ENCODE results near the gene FOXK2.

FOXK2 gene

DNA sequence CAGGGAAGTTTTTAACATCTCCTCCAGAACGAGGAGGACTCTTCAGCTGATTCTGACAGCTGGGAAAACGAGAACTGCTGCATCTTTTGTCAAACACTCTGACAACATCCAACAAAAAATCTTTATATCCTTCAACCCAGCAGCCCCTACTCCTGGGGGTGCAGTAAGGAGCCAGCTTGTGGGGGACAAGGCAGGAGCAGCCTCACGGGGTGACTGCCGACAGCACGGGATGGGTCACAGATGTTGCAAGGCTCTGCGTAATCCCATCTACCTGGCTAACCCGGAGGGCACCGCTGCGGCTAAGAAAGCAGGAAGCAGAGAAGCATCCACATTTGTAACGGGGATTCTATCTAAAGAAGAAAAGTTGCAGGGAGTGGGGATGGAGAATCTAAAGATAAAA is 100.1 kb downstream of the FOXK2 start:
- H3K27ac ChIP-seq (replicated peaks; ENCODE audit: low read length), result no peak overlapping the region
- WGBS, 2 donors (ENCODE audit: extremely low coverage in 2 of 2, insufficient read length in 2 of 2, insufficient replicate concordance in 1 of 2), result no CpG with 5 or more reads among the region's 10 CpGs
- H3K36me3 ChIP-seq (replicated peaks in 1 of 2; ENCODE audit: control insufficient read depth in 2 of 2, insufficient read depth in 2 of 2, low read length in 2 of 2), result peaks cover 42 to 91% of the 10 kb centered on the region in 2 donors
- H3K18ac ChIP-seq (ENCODE audit: low read length), result no peak overlapping the region
- H3K14ac ChIP-seq (ENCODE audit: low read length), result no peak overlapping the region
- no peaks in the 10 kb centered on the region for H3K27me3 ChIP-seq (ENCODE audit: control insufficient read depth in 3 of 3, insufficient read depth in 3 of 3, low read depth in 1 of 3, low read length in 3 of 3)
- H3K9ac ChIP-seq (ENCODE audit: low read depth, low read length, poor library complexity), result no peak overlapping the region
- H2AFZ ChIP-seq (ENCODE audit: low read length), result no peak overlapping the region
- H3K79me1 ChIP-seq (ENCODE audit: low read depth, low read length), result peaks cover 1% of the 10 kb centered on the region
- H3K4me2 ChIP-seq (ENCODE audit: insufficient read depth, low read length, poor library complexity, severe bottlenecking), result no peak overlapping the region
- no peak overlapping the region for H4K8ac ChIP-seq (ENCODE audit: low read depth, low read length)
- no peak overlapping the region for H3K4me3 ChIP-seq (ENCODE audit: low read length in 2 of 2)
- no peaks in the 10 kb centered on the region for H3K9me3 ChIP-seq (replicated peaks in 1 of 2; ENCODE audit: control insufficient read depth in 2 of 2, insufficient read depth in 1 of 2, low read depth in 1 of 2, low read length in 2 of 2)
- H2BK15ac ChIP-seq (ENCODE audit: low read length), result no peak overlapping the region
- H3K4me1 ChIP-seq (ENCODE audit: control insufficient read depth in 2 of 2, insufficient read depth in 1 of 2, low read depth in 1 of 2, low read length in 2 of 2), result no peaks in the 10 kb centered on the region
- H2BK12ac ChIP-seq (ENCODE audit: low read length), result no peak overlapping the region
- H2AK5ac ChIP-seq (ENCODE audit: low read depth, low read length), result no peak overlapping the region
- no peak for DNase-seq (ENCODE audit: low spot score)
- H2BK5ac ChIP-seq (ENCODE audit: low read length), result no peak overlapping the region
- no peak overlapping the region for H2BK120ac ChIP-seq (ENCODE audit: low read depth, low read length)
- H4K91ac ChIP-seq (ENCODE audit: low read depth, low read length, poor library complexity), result no peak overlapping the region
- H3K4ac ChIP-seq (ENCODE audit: low read length), result no peak overlapping the region
- H3K23ac ChIP-seq (ENCODE audit: low read depth, low read length, poor library complexity), result no peak overlapping the region

DNA sequence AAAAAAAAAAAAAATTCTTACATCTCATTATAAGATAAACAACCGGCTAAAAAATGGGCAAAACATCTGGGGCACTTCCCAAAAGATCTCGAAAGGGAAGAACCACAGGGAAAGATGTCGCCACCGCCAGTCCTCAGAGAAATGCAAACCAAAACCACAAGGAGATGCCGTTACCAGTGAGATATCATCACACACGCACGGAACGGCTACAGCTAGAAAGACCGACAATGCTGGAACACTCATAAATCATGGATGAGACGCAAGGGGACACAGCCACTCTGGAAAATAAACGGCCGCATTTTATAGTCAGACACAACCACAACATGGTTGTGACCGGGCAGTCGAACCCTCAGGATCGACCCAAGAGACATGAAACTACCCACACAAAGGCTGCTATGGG is 104.2 kb downstream of the FOXK2 start:
- Histone ChIP-seq H3K27me3 (ENCODE audit: control insufficient read depth in 3 of 3, insufficient read depth in 3 of 3, low read depth in 1 of 3, low read length in 3 of 3) (no peaks in the 10 kb centered on the region), H3K4me3 (ENCODE audit: low read length in 2 of 2) (no peak overlapping the region), H3K4me2 (ENCODE audit: insufficient read depth, low read length, poor library complexity, severe bottlenecking) (no peak overlapping the region), H2BK120ac (ENCODE audit: low read depth, low read length) (no peak overlapping the region), H2BK12ac (ENCODE audit: low read length) (no peak overlapping the region), H3K4ac (ENCODE audit: low read length) (no peak overlapping the region), H2AK5ac (ENCODE audit: low read depth, low read length) (no peak overlapping the region), H3K14ac (ENCODE audit: low read length) (no peak overlapping the region), H3K9ac (ENCODE audit: low read depth, low read length, poor library complexity) (no peak overlapping the region), H3K4me1 (ENCODE audit: control insufficient read depth in 2 of 2, insufficient read depth in 1 of 2, low read depth in 1 of 2, low read length in 2 of 2) (no peaks in the 10 kb centered on the region), H2AFZ (ENCODE audit: low read length) (no peak overlapping the region), H3K27ac (replicated peaks; ENCODE audit: low read length) (no peak overlapping the region), H2BK5ac (ENCODE audit: low read length) (no peak overlapping the region), H3K79me1 (ENCODE audit: low read depth, low read length) (peaks cover 1% of the 10 kb centered on the region), H2BK15ac (ENCODE audit: low read length) (no peak overlapping the region), H3K18ac (ENCODE audit: low read length) (no peak overlapping the region), H4K91ac (ENCODE audit: low read depth, low read length, poor library complexity) (no peak overlapping the region), H3K36me3 (replicated peaks in 1 of 2; ENCODE audit: control insufficient read depth in 2 of 2, insufficient read depth in 2 of 2, low read length in 2 of 2) (peaks cover 33 to 88% of the 10 kb centered on the region in 2 donors), H4K8ac (ENCODE audit: low read depth, low read length) (no peak overlapping the region), H3K23ac (ENCODE audit: low read depth, low read length, poor library complexity) (no peak overlapping the region), H3K9me3 (replicated peaks in 1 of 2; ENCODE audit: control insufficient read depth in 2 of 2, insufficient read depth in 1 of 2, low read depth in 1 of 2, low read length in 2 of 2) (no peaks in the 10 kb centered on the region)
- no peak for DNase-seq (ENCODE audit: low spot score)
- no CpG with 5 or more reads among the region's 15 CpGs for WGBS, 2 donors (ENCODE audit: extremely low coverage in 2 of 2, insufficient read length in 2 of 2, insufficient replicate concordance in 1 of 2)

DNA sequence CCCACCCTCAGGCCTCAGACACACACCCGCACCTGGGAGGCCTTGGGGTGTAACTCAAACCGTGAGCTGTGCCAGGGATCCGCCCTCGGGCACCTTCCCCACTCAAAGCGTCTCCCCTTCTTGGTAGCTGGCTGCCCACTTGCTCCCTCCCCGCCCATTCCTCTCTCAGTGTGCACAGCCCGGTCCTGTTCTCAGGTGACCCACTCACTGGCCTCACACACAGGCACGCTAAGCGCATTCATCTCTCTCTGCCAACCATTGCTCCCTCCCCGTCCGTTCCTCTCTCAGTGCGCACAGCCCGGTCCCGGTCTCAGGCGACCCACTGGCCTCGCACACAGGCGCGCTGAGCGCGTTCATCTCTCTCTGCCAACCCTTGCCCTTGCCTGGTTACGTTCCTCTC is 107.9 kb downstream of the FOXK2 start:
- Histone ChIP-seq H2AK5ac (ENCODE audit: low read depth, low read length) (no peak overlapping the region), H3K4me3 (ENCODE audit: low read length in 2 of 2) (peak overlapping the region in 1 of 2 donors; percentile 4), H2BK5ac (ENCODE audit: low read length) (no peak overlapping the region), H2BK15ac (ENCODE audit: low read length) (no peak overlapping the region), H4K91ac (ENCODE audit: low read depth, low read length, poor library complexity) (no peak overlapping the region), H3K23ac (ENCODE audit: low read depth, low read length, poor library complexity) (no peak overlapping the region), H3K9ac (ENCODE audit: low read depth, low read length, poor library complexity) (no peak overlapping the region), H3K14ac (ENCODE audit: low read length) (no peak overlapping the region), H3K18ac (ENCODE audit: low read length) (no peak overlapping the region), H3K36me3 (replicated peaks in 1 of 2; ENCODE audit: control insufficient read depth in 2 of 2, insufficient read depth in 2 of 2, low read length in 2 of 2) (peaks cover 26 to 79% of the 10 kb centered on the region in 2 donors), H3K79me1 (ENCODE audit: low read depth, low read length) (no peaks in the 10 kb centered on the region), H2BK120ac (ENCODE audit: low read depth, low read length) (no peak overlapping the region), H3K27me3 (ENCODE audit: control insufficient read depth in 3 of 3, insufficient read depth in 3 of 3, low read depth in 1 of 3, low read length in 3 of 3) (no peaks in the 10 kb centered on the region), H3K27ac (replicated peaks; ENCODE audit: low read length) (no peak overlapping the region), H2AFZ (ENCODE audit: low read length) (no peak overlapping the region), H3K4me1 (ENCODE audit: control insufficient read depth in 2 of 2, insufficient read depth in 1 of 2, low read depth in 1 of 2, low read length in 2 of 2) (no peaks in the 10 kb centered on the region), H3K4me2 (ENCODE audit: insufficient read depth, low read length, poor library complexity, severe bottlenecking) (no peak overlapping the region), H2BK12ac (ENCODE audit: low read length) (no peak overlapping the region), H3K9me3 (replicated peaks in 1 of 2; ENCODE audit: control insufficient read depth in 2 of 2, insufficient read depth in 1 of 2, low read depth in 1 of 2, low read length in 2 of 2) (no peaks in the 10 kb centered on the region), H3K4ac (ENCODE audit: low read length) (no peak overlapping the region), H4K8ac (ENCODE audit: low read depth, low read length) (no peak overlapping the region)
- no CpG with 5 or more reads among the region's 21 CpGs for WGBS, 2 donors (ENCODE audit: extremely low coverage in 2 of 2, insufficient read length in 2 of 2, insufficient replicate concordance in 1 of 2)
- DNase-seq (ENCODE audit: low spot score), result no peak

DNA sequence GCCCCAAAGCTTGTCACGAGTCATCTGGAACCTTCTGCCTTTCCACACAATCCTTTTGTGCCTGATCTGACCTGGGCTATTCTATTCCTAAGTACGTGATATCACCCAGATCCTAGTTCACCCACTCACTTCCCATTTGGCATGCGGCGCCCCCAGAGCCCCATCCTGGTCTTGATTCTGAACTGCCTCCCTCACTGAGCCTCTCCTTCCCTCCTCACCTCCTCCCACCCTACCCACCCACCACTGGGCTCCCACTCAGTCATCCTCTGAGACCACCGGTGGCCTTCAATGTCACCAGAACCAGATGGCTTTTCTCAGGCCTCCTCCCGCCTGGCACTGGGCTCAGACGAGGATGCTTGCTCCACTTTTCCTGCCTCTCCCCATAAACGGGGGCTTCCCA is 110.2 kb downstream of the FOXK2 start:
- Histone ChIP-seq H3K9me3 (replicated peaks in 1 of 2; ENCODE audit: control insufficient read depth in 2 of 2, insufficient read depth in 1 of 2, low read depth in 1 of 2, low read length in 2 of 2) (no peaks in the 10 kb centered on the region), H3K27ac (replicated peaks; ENCODE audit: low read length) (no peak overlapping the region), H3K36me3 (replicated peaks in 1 of 2; ENCODE audit: control insufficient read depth in 2 of 2, insufficient read depth in 2 of 2, low read length in 2 of 2) (peaks cover 26 to 83% of the 10 kb centered on the region in 2 donors), H2AK5ac (ENCODE audit: low read depth, low read length) (no peak overlapping the region), H2BK15ac (ENCODE audit: low read length) (no peak overlapping the region), H3K27me3 (ENCODE audit: control insufficient read depth in 3 of 3, insufficient read depth in 3 of 3, low read depth in 1 of 3, low read length in 3 of 3) (no peaks in the 10 kb centered on the region), H3K4me2 (ENCODE audit: insufficient read depth, low read length, poor library complexity, severe bottlenecking) (no peak overlapping the region), H3K14ac (ENCODE audit: low read length) (no peak overlapping the region), H2BK5ac (ENCODE audit: low read length) (no peak overlapping the region), H4K8ac (ENCODE audit: low read depth, low read length) (no peak overlapping the region), H3K23ac (ENCODE audit: low read depth, low read length, poor library complexity) (peak overlapping the region; percentile 68), H2AFZ (ENCODE audit: low read length) (no peak overlapping the region), H2BK12ac (ENCODE audit: low read length) (no peak overlapping the region), H2BK120ac (ENCODE audit: low read depth, low read length) (no peak overlapping the region), H3K4ac (ENCODE audit: low read length) (no peak overlapping the region), H3K18ac (ENCODE audit: low read length) (no peak overlapping the region), H4K91ac (ENCODE audit: low read depth, low read length, poor library complexity) (no peak overlapping the region), H3K79me1 (ENCODE audit: low read depth, low read length) (peaks cover 2% of the 10 kb centered on the region), H3K9ac (ENCODE audit: low read depth, low read length, poor library complexity) (no peak overlapping the region), H3K4me1 (ENCODE audit: control insufficient read depth in 2 of 2, insufficient read depth in 1 of 2, low read depth in 1 of 2, low read length in 2 of 2) (no peaks in the 10 kb centered on the region), H3K4me3 (ENCODE audit: low read length in 2 of 2) (no peak overlapping the region)
- DNase-seq (ENCODE audit: low spot score), result no peak
- WGBS, 2 donors (ENCODE audit: extremely low coverage in 2 of 2, insufficient read length in 2 of 2, insufficient replicate concordance in 1 of 2), result no CpG with 5 or more reads among the region's 8 CpGs

All from neuronal stem cell (in vitro differentiated cells).